PC-3 (cell line): Measurements from ENCODE around the gene LPIN1.

Experiments used
- CTCF ChIP-seq: fragments of 300-600 bp; sonication (generic); conservative IDR thresholded peaks from 2 replicates; pipeline ENCODE4 v1.5.1; 2017; ENCODE audit warnings: antibody characterized with exemption, low read depth, mild to moderate bottlenecking, low read length
- EZH2phosphoT487 ChIP-seq: fragments of 300-600 bp; sonication (generic); IDR thresholded peaks from 2 replicates; pipeline ENCODE4 v1.6.1; 2018; ENCODE audit warnings: mild to moderate bottlenecking, antibody characterized with exemption, low read length, borderline replicate concordance

- TF ChIP-seq EZH2phosphoT487: no peak
- TF ChIP-seq CTCF: no peak
Measured at GRCh38 chr2:11743846-11744553, 2.4 kb upstream of the LPIN1 start.
